HG03378 (cell line): Measurements from ENCODE around the gene XAGE5.
"Not testable (repeated sequence)": the region's sequence is repeated elsewhere in the genome, so short reads cannot be mapped to it uniquely, and the experiment has no call there.

ENCODE experiments used
- ATAC-seq: cut with Tn5 transposase; IDR thresholded peaks from one replicate; pipeline ENCODE4 v1.9.1; 2021; ENCODE audit warnings: mild to moderate bottlenecking, moderate library complexity; ENCODE audit not compliant: unreplicated experiment

The XAGE5 gene

DNA sequence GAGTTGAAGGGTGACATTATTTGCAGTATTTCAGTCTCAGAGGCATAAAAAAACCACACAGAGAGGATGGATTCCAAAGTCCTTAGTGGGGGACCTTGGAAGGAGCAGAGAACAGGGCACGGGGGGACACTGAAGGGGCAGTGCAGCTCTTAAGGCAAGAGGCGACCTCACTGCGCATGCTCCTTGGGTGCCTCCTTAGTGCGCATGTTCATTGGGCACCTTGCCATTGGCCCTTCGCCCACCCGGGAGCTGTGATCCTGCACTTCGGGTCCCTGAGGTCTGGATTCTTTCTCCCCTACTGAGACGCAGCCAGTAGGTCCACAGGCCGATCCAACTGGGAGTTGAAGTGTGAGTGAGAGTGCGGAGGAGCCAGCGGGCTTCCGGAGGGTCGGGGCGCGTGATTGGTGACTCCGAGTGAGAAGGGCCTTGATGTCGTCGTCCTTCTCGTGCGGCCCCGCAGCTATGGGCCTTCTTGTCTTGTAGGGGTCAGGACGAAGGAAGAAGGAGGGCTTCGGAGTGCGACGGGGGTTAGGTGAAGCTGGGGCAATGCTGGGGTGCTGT, at the start of gene XAGE5:
XAGE5 (plus strand) TSS at position 223 of the 561 bp plus-strand sequence. CDS start 1,280 bp downstream, outside the sequence.
- ATAC-seq, result no peak

GRCh38 chrX:52765983-52766382, 45.1 kb upstream of the XAGE5 start:
- ATAC-seq, result not testable (repeated sequence)

GRCh38 chrX:52773504-52773903, 37.6 kb upstream of the XAGE5 start:
- not testable (repeated sequence) for ATAC-seq

- not testable (repeated sequence) for ATAC-seq
These were observed 13.8 kb upstream of the XAGE5 start, which contains the start of gene SPANXN5 for GRCh38 chrX:52797327-52797726. Gene SPANXN5, minus strand, starts transcription at chrX:52797427. Its CDS starts 79 bp downstream, at chrX:52797348.

DNA sequence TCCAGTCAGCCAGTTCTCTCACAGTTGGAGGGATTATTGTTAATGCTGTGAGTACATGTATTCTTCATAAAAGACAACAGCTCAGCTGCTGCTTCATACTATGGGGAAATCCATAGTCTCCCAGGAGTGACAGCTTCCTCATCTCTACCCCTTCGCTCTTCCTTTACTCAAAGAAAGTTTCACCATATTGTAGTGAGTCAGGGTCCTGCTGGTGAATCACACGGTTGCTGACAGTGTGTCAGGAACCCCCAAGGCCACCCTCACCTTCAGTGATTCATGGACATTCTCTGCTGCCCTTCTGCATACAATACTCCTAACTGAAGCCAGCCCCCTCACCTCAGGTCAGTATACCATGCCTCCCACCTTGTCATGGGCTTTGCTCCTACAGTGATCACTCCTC, 6.2 kb upstream of the XAGE5 start:
- not testable (repeated sequence) for ATAC-seq

- no peak for ATAC-seq
These were observed 8.7 kb downstream of the XAGE5 start for GRCh38 chrX:52819788-52820187.

GRCh38 chrX:52821079-52821760, 10.1 kb downstream of the XAGE5 start:
- ATAC-seq, result no peak

DNA sequence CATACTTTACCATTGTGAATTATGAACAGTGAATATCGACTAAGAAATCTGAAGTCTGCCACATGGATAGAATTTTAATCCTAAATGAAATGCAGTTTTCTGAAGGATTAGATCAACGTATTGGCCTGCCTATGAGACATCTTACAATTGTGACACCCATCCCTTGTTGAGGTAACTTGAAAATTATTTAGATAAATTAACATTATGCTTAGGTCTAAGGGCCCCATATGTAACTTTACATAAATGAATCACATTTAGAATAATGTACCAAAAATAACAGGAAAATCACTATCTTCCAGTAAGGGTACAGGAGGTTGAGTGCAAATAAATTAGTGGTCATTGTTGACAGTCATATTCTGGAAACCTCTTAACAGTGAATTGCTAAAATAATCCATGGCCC, 13.5 kb downstream of the XAGE5 start:
- no peak for ATAC-seq

- ATAC-seq, result no peak
These were observed 19.5 kb downstream of the XAGE5 start for GRCh38 chrX:52830551-52830950.

DNA sequence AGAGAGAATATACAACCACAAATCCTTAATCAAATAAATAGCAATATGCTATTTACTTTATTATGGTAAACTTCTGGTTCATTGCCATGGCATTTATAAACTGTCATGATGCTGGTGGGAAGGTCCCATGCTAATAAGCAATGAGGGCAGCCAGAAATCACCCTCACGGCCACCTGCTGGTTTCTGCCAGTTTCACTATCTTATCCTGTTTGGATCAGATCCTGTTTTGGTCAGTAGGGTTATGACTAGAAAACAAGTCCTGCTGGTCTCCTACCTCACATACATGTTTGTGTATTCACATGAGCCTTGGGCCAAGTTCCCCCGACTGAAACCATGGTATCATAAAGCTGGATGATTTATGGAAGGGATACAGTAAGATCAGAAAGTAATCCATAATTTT, 28.1 kb downstream of the XAGE5 start:
- no peak for ATAC-seq

DNA sequence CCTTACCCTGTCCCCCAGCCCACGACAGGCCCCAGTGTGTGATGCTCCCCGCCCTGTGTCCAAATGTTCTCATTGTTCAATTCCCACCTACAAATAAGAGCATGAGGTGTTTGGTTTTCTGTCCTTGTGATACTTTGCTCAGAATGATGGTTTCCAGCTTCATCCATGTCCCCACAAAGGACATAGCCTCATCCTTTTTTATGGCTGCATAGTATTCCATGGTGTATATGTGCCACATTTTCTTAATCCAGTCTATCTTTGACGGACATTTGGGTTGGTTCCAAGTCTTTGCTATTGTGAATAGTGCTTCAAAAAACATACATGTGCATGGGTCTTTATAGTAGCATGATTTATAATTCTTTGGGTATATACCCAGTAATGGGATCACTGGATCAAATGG, 32.5 kb downstream of the XAGE5 start:
- not testable (repeated sequence) for ATAC-seq

GRCh38 chrX:52852110-52852860, 41.2 kb downstream of the XAGE5 start:
- ATAC-seq, result no peak

DNA sequence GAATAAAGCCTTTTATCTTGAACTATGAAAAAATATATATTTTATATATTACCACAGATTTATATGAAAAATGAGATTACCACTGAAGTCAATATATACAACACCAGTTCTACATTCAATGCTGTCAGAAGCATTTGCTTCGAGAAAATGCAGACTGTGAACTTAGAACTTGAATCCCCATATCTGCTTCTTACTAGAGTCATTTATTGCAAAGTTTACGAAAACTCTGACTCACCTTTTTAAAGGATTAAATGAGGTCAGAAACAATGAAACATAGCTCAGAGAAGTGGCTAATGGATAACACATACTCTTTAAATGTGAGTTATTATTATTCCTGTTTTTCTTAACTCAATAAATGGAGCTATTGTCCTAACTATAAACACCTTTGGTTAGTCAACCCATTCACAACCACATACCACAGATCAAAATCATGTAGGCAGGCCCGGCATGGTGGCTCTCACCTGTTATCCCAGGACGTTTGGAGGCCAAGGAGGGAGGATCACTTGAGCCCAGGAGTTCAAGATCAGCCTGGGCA, 46.0 kb downstream of the XAGE5 start:
- not testable (repeated sequence) for ATAC-seq

- ATAC-seq, result no peak
These were observed 54.4 kb downstream of the XAGE5 start for GRCh38 chrX:52865343-52865998.
